CD4-positive, alpha-beta T cell treated with Interleukin-6 at 100 ng/mL for 8 hours (primary cell): ENCODE measurements around the gene CENPP.
"Not testable (repeated sequence)": the region's sequence is repeated elsewhere in the genome, so short reads cannot be mapped to it uniquely, and the experiment has no call there.

Experiments
- DNase-seq: peaks from one replicate; pipeline ENCODE4 v3.0.0-alpha.2; 2020; ENCODE audit warnings: mixed read lengths, low spot score

CENPP gene

DNA sequence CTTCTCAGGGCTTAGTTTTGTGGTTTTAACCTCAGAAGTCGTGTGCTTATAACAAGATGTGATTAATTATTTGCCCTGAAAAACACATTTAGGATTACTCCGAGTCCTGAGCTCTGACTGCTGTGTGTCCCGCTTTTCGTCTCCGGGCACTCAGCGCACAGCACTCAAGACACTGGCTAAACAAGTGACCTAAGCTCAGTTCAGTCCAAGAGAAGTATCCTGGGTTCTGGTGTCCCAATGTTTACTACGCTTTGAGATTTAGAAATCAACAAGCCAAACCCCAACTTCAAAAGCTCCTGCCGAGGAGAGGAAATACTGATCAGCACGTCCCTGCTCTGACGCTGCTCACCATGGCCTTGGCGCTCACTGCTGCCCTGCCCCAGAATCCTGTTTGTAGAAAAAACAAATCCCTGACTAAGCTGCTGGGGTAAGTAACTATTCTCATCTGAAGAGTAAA lies 290.9 kb downstream of the CENPP start:
- no peak for DNase-seq

DNA sequence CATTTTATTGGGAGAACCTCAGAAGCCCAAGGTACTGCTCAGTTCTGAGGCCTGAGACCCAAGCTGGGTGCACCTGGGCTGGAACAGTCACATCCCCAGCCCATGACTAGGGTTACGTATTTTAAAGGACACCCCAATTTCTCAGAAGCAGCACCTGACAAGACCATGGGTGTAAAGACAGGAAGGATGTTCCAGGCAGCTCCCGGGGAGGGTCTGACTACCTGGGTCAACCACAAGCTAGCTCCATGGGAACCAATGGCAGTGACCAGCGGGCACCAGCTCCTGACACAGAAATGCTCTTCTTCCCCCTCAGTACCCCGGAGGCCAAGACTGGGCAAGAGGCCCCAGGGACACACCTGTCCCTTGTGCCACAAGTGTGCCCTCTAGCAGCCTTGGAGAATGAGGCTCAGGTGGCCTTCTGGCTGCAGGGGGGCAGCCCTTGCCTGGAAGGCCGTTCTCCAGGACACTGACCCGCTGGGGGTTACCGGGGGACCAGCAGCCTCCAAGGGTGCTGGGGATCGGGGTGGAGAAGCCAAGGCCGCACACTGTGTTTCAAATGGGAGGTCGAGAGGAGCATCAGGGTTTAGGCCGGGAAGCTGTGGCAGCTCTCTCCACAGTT lies 291.6 kb downstream of the CENPP start:
- DNase-seq: no peak

DNA sequence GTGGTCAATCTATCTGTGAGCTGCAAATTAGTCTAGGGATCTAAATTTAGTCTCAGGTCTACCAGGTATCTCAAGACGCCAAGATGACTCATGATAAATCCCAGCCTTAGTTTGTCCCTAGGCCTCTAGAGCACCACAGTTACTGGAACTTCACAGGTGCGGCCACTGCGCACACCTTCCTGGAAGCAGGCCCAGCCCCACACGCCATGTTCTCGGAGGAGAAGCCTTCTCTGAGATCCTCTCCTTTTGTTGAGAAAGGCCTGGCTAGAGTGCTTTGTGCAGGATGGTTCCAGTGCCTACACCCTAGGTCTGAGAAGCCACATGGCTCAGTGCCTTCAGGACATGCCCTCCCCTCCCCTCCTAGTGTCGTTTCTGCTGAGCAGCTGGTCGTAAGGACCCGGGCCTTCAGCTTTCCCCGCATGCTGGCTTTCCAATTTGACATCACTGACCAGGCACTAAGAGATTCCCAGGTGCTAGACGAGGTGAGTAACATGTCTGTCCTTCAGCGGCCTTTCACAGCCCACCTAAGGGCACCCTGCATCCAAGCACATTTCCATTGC lies 292.3 kb downstream of the CENPP start:
- DNase-seq: no peak

DNA sequence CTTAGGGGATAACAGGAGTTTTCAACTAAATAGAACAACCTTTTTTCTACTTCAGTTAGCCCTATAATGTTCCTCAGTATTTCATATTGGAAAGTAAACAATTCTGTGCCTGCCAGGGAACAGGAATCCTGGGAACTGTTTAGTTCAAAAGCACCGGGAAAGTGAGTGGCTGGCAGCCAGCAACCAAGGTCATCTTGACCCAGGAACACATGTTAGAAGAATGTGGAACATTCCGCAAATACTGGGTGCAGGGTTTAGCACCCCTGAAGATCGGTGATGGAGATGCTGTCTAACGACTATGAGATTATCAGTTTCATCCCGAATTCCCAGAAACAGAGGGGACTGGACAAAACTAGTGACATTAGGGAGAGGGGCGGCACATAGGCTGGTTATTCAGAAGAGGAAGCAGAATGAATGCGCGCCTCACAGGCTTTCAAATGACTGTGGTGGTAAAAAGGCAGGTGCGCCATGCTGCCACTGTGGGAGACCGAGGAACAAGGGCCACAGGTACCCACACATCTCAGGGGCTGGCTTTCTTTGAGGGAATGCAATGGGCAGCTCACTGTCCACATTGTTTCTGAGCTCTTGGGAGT lies 293.0 kb downstream of the CENPP start:
- DNase-seq: no peak

DNA sequence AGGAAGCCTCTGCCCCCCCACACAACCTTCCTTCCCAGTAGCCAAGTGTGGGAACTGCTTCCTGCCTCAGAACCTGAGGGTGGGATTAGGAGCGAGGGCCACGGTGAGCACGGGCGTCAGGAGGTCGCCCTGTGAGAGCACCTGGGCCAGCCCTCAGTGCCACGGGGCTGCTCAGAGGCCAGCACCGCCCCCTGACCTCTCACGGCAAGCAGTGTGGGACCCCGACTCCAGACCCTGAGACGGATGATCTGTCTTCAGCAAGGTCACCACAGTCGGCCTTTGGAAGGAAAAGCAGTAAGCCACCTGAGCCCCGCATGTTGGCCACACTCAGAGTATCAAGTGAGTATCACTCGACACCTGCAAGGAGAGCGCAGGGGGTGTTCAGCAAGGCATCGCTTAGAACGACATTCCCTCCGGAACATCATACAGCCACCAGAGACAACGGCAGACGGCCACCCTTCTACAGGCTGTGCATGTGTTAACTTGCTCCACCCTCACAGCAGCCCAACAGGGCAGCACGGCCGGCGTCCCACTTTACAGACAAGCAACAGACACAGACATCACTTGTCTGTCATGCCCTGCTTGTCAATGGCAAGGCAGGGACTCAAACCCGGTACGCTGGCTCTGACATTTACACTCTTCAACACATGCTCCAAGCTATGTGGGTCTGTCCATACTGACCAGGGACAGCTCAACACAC lies 294.0 kb downstream of the CENPP start:
- DNase-seq: no peak

DNA sequence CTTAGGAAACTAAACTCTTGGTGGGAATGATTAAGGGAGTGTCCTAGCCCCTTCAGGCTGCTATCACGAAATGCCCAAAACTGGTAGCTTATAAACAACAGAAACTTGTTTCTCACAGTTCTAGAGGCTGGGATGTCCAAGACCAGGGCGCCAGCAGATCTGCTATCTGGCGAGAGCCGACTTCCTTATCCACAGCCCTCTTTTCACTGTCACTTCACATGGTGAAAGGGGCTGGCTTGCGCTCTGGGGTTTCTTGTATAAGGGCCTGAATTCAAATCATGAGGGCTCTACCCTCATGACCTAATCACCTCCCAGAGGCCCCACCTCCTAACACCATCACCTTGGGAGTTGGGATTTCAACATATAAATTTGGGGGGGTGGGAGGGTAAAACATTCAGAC lies 295.1 kb downstream of the CENPP start:
- DNase-seq: no peak

DNA sequence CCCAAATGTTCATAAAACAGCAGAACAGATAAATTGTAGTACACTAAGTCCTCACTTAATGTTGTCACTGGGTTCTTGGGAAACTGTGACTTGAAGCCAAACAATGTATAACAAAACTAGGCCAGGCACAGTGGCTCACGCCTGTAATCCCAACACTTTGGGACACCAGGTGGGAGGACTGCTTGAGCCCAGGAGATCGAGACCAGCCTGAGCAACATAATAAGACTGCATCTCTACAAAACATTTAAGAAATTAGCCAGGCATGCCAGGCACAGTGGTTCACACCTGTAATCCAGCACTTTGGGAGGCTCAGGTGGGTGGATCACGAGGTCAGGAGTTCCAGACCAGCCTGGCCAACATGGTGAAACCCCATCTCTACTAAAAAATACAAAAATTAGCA lies 298.2 kb downstream of the CENPP start:
- not testable (repeated sequence) for DNase-seq

DNA sequence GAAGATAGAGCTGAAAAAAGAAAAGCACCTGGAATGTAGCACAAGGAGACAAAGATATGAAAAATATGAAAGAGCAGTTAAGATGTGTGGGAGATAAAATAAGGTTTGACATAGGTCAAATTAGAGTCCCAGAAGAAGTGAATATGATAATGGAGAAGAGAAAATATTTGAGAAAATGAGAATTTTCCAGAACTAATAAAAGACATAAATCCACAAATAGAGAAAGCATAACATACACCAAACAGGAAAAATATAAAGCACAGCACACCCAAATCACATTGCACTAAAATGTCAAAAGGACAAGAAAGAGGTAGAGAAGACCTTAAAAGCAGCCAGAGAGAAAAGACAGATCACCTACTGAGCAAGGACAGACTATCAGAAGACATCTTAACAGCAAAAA lies 300.7 kb downstream of the CENPP start:
- DNase-seq: no peak

DNA sequence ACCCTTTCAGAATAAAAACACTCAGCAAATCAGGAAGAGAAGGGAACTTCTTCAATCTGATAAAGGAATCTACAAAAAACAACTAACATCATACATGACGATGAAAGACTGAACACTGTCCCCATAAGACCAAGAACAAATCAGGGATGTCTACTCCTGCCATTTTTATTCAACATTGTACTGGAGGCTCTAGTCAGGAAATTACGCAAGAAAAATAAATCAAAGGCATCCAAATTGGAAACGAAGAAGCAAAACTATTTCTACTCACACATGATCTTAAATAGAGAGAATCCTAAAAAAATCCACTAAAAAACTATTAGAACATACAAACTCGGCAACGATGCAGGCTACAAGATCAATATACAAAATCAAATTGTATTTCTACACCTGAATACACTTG lies 301.9 kb downstream of the CENPP start:
- DNase-seq: no peak

DNA sequence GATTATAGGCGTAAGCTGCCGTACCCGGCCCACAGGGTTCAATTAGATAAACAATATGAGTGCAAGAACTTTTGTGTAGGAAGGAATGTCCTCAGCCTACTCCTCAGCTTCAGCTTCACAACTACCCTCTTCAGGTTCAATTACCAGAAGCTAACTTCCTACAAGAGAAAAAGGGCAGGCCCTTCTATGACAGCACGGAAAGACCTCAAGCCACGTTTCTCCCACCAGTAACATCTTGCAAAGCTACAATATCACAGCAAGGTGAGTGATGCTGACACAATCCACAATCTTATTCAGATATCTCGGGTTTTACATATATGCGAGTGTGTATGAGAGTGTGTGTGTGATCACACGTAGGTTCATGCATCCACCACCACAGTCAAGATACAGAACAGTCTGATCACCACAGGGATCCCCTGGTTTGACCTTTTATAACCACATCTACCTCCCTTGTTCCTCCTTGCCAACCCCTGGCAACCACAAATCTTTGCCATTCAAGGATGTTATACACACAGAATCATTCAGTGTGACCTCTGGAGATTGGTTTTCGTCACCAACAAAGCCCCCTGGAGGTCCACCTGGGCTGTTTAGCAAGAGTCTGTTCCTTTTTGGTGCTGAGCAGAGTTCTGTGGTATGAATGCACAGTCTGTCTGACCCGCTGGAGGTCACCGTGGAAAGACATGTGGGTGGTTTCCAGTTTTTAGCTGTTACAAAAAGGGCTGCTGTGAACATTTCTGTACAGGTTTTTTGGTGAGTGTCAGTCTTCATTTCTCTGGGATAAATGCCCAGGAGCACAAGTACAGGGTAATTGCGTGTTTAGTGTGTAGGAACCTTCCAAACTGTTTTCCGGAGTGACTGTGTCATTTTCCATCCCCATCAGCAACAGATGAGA lies 305.9 kb downstream of the CENPP start:
- DNase-seq: no peak

DNA sequence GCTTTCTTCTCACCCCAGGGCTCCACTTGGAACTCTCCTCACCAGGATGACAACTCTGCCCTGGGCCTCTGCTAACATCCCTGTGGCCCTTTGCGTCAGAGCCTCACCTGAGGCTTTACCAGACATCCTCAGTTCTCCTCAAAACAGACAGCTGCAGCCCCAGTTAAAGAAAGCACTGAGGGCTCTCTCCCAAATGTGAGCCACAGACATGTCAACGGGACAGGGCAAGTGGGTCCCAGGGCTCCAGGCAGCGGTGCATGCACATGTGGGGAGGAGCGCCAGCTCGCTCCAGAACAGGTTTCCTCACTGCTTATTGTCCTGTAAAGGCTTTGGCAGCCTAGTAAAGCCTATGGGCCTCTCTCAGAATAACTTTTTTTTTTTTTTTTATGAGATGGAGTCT lies 306.9 kb downstream of the CENPP start:
- DNase-seq: no peak

DNA sequence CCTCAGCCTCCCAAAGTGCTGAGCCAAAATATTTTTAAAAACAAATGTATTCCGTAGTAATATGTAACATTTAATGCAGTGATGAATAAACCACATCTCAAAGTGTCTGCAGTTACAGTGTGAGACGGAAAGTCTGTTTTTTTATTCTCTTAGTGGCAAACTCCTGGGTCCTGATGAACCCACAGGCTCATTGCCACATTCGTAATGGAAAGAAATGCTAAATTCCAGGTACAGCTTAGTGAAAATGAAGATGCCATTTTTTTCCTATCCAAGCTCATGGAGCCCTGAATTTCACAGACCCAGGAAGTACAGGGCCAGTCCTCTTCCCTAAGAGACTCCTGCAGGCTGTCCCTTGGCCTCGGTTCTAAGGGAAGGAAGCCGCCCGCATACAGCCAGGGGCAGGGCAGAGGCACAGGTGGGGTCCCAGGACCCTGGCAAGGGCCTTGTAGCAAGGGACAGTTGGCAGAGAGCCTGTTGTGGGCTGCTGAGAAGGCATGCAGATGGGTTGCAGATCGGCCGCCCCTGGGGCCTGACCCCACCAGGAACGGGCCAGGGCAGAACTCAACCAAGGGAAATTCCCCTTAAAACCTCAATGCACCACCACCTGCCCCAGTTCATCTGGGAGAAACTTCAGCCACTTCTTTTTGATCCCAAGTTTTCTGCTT lies 308.0 kb downstream of the CENPP start:
- DNase-seq: no peak

DNA sequence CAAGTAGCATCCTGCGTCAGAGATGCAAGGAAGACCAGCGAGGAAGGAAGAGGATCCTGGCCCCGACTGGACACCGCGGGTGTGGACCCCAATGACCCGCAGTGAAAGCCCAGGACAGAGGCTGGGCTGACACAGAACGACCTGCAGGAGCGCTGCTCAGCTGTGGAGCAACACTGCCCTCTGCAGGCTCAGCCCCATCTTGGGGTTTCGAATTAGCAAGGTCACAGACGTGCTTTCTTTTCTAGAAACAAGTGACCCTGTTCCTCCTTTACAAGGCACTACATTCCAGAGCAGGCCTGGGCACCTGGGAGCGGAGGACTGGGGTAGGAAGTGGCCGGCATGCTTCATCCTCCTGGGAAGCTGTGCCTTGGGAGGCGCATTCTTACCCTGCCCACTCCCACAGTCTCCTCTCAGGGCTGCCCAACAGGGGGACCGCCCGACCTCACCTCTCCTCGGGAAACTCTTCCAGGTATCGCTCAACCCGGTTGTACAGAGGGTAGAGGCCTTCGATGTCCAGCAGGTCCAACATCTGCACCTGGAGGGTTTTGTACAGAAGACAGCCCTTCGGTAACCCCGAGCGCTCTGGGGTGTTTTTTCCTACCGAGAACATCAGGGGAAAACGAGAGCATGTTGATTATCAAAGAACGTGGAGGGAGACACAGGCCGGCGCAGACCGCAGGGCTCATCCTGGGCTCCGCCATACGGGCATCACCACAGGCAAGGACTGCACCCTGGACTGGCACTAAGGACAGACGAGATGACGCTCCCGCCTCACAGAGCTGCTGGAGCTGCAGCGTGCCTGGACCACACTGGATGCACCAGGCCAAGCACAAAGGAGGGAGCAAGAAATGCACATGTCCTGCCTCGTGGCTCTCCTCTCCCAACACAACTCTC lies 309.2 kb downstream of the CENPP start:
- DNase-seq: peak; percentile 38

DNA sequence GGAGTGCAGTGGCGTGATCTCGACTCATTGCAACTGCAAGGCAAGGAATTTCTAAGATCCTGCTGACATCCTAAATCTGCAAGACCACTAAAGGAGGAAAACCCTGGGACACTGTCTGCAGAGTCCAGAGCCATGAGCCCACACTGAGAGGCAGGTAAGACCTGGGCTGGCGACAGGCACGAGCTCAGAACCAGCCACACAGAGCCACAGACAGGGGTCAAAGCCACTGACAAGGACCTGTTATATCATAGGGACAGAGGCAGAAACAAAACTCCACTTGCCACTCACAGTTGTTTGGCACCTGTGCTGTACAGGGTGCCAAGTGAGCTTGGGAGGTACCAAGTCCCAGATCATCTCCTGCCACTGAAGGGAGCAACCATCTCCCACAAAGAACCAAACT lies 310.0 kb downstream of the CENPP start:
- DNase-seq: no peak

DNA sequence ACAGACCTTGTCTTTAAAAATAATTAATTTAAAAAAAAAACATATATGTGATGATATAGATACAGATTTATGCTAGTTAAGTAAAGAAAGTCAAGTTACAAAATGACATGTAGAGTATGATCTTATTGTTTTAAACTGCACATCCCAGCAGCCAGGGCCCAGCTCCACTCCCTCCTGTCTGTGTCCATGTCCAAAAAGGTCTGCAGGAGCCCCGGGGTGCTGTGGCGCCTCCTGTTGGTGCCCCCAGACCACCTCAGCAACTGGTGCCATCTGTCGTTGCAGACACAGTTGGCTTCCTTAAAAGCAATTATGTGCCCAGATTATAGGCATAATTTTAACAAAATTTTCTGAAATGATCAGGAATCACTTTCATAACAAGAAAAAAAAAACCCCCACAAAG lies 310.9 kb downstream of the CENPP start:
- DNase-seq: no peak

DNA sequence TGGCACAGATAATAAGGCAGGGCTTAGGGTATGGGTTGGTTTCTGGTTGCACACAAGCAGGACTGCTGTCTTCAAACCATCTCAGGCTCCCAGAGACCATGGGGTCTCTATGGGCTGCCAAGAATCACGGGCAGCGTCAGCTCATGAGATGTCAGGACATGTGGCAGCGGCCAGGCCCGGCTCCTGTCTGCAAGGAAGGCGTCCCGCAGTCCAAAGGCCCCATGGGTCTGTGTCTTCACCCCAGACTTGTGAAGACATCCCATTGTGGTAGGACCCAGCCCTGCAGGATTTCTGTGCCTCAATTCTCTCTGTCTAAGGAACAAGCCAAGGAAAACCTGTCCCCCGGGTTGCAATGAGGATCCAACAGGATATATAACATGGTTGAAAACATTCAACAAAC lies 311.6 kb downstream of the CENPP start:
- DNase-seq: no peak

DNA sequence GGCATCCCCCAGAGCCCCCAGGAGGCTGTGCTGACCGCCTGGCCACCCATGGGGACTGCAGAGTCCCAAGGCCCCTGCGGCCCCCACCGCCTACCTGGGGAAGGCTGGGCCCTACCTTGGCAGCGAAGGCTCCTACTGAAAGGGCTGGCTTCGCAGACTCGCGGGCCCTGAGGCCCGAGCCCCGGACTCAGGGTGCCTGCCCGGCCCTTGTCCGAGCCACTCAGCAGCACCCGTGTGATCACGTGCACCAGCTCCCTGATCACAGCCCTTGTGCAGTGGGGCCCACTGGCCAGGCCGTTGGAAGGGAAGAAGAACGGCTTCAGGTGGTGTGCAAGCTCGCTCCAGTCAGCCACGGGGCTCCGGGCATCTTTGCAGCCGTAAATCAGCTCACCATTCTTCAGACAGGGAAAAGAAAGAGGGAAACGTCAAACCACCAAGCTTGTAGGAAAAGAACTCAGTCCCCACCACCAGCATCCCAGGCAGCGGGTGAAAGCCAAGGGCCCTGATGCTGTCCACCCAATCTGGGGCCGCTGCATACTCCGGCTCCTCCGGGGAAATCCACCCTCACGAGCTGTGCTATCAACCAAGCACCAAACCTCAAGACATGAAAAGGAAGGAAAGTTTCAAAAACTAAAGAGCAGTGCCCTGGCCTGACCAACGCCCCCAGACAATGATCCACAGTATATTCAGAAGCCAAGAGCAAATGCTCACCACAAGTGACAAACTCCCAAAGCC lies 312.3 kb downstream of the CENPP start:
- DNase-seq: no peak

DNA sequence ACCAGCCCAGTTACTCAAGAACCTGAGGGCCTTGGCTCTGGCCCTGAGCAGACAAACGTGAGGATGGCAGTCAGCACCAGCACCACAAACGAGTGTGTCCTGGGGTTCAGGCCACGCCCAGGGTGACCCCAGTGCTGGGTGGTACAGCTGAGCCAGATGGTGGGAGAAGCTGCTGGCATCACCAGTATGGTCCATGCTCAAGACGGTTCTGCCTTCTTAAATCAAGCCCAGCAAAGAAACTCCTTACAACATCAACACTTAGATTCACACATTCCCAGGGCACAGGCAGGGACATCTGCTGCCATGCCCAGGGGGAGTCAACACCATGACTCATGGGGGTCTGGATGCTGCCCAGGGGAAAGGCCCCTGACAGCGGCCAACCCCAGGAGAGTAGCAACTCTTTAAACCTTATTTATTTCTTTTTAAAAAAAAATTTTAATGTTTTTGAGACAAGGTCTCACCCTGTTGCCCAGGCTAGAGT lies 312.9 kb downstream of the CENPP start:
- DNase-seq: no peak

DNA sequence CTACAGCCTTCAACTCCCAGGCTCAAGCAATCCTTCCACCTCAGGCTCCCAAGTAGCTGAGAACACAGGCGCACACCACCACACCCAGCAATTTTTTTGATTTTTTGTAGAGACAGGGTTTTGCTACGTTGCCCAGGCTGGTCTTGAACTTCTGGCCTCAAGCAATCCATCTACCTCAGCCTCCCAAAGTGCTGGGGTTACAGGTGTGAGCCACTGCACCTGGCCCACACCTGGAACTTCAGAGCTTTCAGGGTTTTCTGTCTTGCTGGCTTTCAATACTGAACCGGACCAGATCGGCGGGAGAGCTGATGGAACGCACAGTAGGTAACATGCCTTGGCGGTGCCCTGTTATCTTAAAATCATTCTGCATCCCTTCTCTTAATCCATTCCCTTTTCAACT lies 313.4 kb downstream of the CENPP start:
- DNase-seq: no peak

DNA sequence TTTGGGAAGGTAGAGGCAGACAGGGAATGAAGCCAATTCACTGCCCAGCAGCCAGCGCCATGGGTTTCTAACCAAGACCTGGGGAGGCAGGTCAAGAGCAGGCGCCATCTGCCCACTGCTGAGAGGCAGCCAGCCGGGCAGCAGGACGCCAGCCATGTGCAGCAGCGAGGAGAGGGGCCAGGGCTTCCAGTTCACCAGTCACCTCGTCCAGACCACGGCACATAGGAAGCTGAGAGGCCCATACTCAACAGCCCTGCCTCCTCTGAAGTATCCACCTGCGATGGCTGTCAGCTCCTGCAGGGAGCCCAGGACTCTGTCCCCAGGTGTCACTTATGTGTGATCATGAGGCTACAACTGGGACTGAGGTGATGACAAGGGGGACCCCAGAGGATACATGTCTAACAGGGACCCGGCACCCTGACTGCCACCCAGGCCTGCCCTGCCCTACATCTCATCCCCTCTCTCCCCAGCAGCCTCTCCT lies 314.1 kb downstream of the CENPP start:
- no peak for DNase-seq
